Bronchial epithelial cell (primary cell): ENCODE measurements around the gene PNPLA7. TPM values are rescaled to one million over a fixed set of nuclear protein-coding genes. Genes with fewer than 3 reads are reported as not detected.

Experiments used
- DNase-seq: peaks from one replicate; pipeline ENCODE4 v3.0.0-alpha.2; 2010; ENCODE audit warnings: low read depth
- FAIRE-seq: peaks from 2 replicates; lab custom pipeline; 2011; peaks lifted over from hg19 to GRCh38; lab: Jason Lieb, UNC
- H3K27me3 ChIP-seq: 2 replicates; pipeline ENCODE4 v1.5.1; 2011; ENCODE audit warnings: low read length; ENCODE audit not compliant: control insufficient read depth, insufficient read depth
- H3K36me3 ChIP-seq: 2 replicates; pipeline ENCODE4 v1.5.1; 2011; ENCODE audit warnings: low read length; ENCODE audit not compliant: control insufficient read depth, insufficient read depth
- H3K4me3 ChIP-seq: 2 replicates; pipeline ENCODE4 v1.5.1; 2011; ENCODE audit warnings: mild to moderate bottlenecking, low read depth, low read length, control low read depth
- CTCF ChIP-seq: IDR thresholded peaks from 2 replicates; pipeline ENCODE4 v1.5.1; 2011; ENCODE audit warnings: mild to moderate bottlenecking, moderate library complexity, low read length, control low read depth, inconsistent platforms; ENCODE audit not compliant: insufficient read depth, severe bottlenecking
- total RNA-seq: library from RNA; depleted of rRNA; stranded (reverse); fragments of >200 nt; gene quantifications from 2 replicates; pipeline ENCODE4 v1.2.1, GENCODE V29; 2014

Gene PNPLA7
- total RNA-seq, 1 donor from 2014 or later: 0.26 TPM

- FAIRE-seq (no peak), DNase-seq (no peak)
- Histone ChIP-seq H3K27me3 (no peaks in the 10 kb centered on the region), H3K4me3 (no peak overlapping the region), H3K36me3 (peaks cover 12% of the 10 kb centered on the region)
- TF ChIP-seq CTCF: no peak
Measured at GRCh38 chr9:137449931-137450538, 100.2 kb downstream of the PNPLA7 start.

- Histone ChIP-seq H3K36me3 (peaks cover 11% of the 10 kb centered on the region), H3K4me3 (no peak overlapping the region), H3K27me3 (no peaks in the 10 kb centered on the region)
- FAIRE-seq (no peak), DNase-seq (no peak)
- no peak for TF ChIP-seq CTCF
Measured at GRCh38 chr9:137449081-137449844, 100.9 kb downstream of the PNPLA7 start.

GRCh38 chr9:137448602-137448962 is 101.6 kb downstream of the PNPLA7 start:
- H3K4me3 ChIP-seq: no peak overlapping the region
- FAIRE-seq (no peak), DNase-seq (no peak)
- H3K27me3 ChIP-seq: no peaks in the 10 kb centered on the region
- H3K36me3 ChIP-seq: peaks cover 11% of the 10 kb centered on the region
- TF ChIP-seq CTCF: no peak

- Histone ChIP-seq H3K4me3 (no peak overlapping the region), H3K27me3 (no peaks in the 10 kb centered on the region), H3K36me3 (peaks cover 9% of the 10 kb centered on the region)
- no peak for TF ChIP-seq CTCF
- FAIRE-seq (no peak), DNase-seq (no peak)
Measured at GRCh38 chr9:137447722-137448601, 102.2 kb downstream of the PNPLA7 start.

- no peak for TF ChIP-seq CTCF
- DNase-seq (no peak), FAIRE-seq (no peak)
- H3K27me3 ChIP-seq: no peaks in the 10 kb centered on the region
- no peak overlapping the region for H3K4me3 ChIP-seq
- peaks cover 4% of the 10 kb centered on the region for H3K36me3 ChIP-seq
Measured at GRCh38 chr9:137446851-137447471, 103.2 kb downstream of the PNPLA7 start.
